Measurements from ENCODE around the gene ATAD1.

The ATAD1 gene, protein sequence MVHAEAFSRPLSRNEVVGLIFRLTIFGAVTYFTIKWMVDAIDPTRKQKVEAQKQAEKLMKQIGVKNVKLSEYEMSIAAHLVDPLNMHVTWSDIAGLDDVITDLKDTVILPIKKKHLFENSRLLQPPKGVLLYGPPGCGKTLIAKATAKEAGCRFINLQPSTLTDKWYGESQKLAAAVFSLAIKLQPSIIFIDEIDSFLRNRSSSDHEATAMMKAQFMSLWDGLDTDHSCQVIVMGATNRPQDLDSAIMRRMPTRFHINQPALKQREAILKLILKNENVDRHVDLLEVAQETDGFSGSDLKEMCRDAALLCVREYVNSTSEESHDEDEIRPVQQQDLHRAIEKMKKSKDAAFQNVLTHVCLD

GRCh38 chr10:87817609-87818504 is at the start of gene ATAD1:
ATAD1 (minus strand) TSS chr10:87818226; CDS start chr10:87814599, 3,627 bp downstream.
- peak; percentile 92 for TF ChIP-seq TAF1 (IDR thresholded peaks at IDR 0.05; ENCODE audit: low read depth)
- TF ChIP-seq, protein P1, sequence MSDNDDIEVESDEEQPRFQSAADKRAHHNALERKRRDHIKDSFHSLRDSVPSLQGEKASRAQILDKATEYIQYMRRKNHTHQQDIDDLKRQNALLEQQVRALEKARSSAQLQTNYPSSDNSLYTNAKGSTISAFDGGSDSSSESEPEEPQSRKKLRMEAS (IDR thresholded peaks at IDR 0.05): peak; percentile 71
- peak; percentile 40; the same call in 1 of the 2 replicates for TF ChIP-seq NFIC (IDR thresholded peaks at IDR 0.05)
- no peak for TF ChIP-seq RAD21 (IDR thresholded peaks at IDR 0.05; ENCODE audit: low read depth)
- TF ChIP-seq USF1 (IDR thresholded peaks at IDR 0.05): peak; percentile 3; the same call in 1 of the 2 replicates
- 0 out of 2 replicates have a peak, but pooled peaks have one; percentile 2 for TF ChIP-seq TEAD4 (IDR thresholded peaks at IDR 0.05)
- TF ChIP-seq EP300 (IDR thresholded peaks at IDR 0.05; ENCODE audit: borderline replicate concordance): no peak
- no peak for TF ChIP-seq REST (IDR thresholded peaks at IDR 0.05; ENCODE audit: low read depth)
- TF ChIP-seq EGR1 (IDR thresholded peaks at IDR 0.05): peak; percentile 22; the same call in 1 of the 2 replicates
- peak; percentile 28; the same call in 1 of the 2 replicates for TF ChIP-seq TCF12 (IDR thresholded peaks at IDR 0.05; ENCODE audit: low read depth)

GRCh38 chr10:87867453-87867852 is 49.4 kb upstream of the ATAD1 start:
- TF ChIP-seq REST (IDR thresholded peaks at IDR 0.05; ENCODE audit: low read depth): no peak
- TF ChIP-seq FOXM1 (IDR thresholded peaks at IDR 0.05; ENCODE audit: borderline replicate concordance, low read depth): no peak
- TF ChIP-seq YY1 (IDR thresholded peaks at IDR 0.05; ENCODE audit: low read depth): no peak
- TF ChIP-seq RAD21 (IDR thresholded peaks at IDR 0.05; ENCODE audit: low read depth): no peak
- TF ChIP-seq CREB1 (IDR thresholded peaks at IDR 0.05; ENCODE audit: low read depth): no peak
- no peak for TF ChIP-seq NFIC (IDR thresholded peaks at IDR 0.05)
- TF ChIP-seq TAF1 (IDR thresholded peaks at IDR 0.05; ENCODE audit: low read depth): no peak
- no peak for TF ChIP-seq ZBTB7A (IDR thresholded peaks at IDR 0.05; ENCODE audit: low read depth)
- TF ChIP-seq, protein P1 (IDR thresholded peaks at IDR 0.05): no peak
- no peak for TF ChIP-seq USF1 (IDR thresholded peaks at IDR 0.05)
- no peak for TF ChIP-seq TCF12 (IDR thresholded peaks at IDR 0.05; ENCODE audit: low read depth)
- TF ChIP-seq CEBPB (IDR thresholded peaks at IDR 0.05): no peak
- TF ChIP-seq EGR1 (IDR thresholded peaks at IDR 0.05): no peak
- no peak for TF ChIP-seq EP300 (IDR thresholded peaks at IDR 0.05; ENCODE audit: borderline replicate concordance)
- TF ChIP-seq TEAD4 (IDR thresholded peaks at IDR 0.05): no peak

DNA sequence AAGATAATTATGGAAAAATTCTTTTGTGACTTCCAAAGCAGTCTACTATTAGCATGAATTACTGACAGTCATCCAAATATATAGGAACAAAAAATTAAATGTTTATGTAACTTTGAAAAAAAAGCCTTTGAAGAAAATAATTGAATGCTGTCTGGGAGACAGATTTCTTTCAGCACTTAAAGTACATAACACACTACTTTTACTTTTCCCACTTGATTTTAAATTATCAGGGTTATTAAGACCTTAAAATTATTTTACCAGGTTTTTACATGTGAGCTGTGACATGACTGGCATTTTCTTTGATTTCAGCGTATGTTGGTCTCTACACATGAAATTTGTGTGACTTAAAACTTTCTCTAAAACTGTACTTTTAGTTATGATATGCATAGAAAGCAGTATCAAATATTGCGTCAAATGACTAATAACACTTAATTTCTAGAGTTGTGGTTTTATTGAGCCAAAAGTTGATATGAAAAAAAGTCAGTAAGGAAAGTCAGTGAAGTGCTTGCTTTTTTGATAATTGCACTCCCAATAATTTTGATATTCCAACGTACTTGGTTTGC is 48.5 kb upstream of the ATAD1 start:
- no peak for TF ChIP-seq TEAD4 (IDR thresholded peaks at IDR 0.05)
- no peak for TF ChIP-seq FOXM1 (IDR thresholded peaks at IDR 0.05; ENCODE audit: borderline replicate concordance, low read depth)
- TF ChIP-seq YY1 (IDR thresholded peaks at IDR 0.05; ENCODE audit: low read depth): no peak
- no peak for TF ChIP-seq NFIC (IDR thresholded peaks at IDR 0.05)
- TF ChIP-seq CEBPB (IDR thresholded peaks at IDR 0.05): no peak
- no peak for TF ChIP-seq EP300 (IDR thresholded peaks at IDR 0.05; ENCODE audit: borderline replicate concordance)
- TF ChIP-seq CREB1 (IDR thresholded peaks at IDR 0.05; ENCODE audit: low read depth): no peak
- no peak for TF ChIP-seq ZBTB7A (IDR thresholded peaks at IDR 0.05; ENCODE audit: low read depth)
- TF ChIP-seq, protein P1 (IDR thresholded peaks at IDR 0.05): no peak
- no peak for TF ChIP-seq REST (IDR thresholded peaks at IDR 0.05; ENCODE audit: low read depth)

Data from Ishikawa (cell line).